Smooth muscle cell (in vitro differentiated cells): ENCODE measurements around the gene BOLL. TPM values are rescaled to one million over a fixed set of nuclear protein-coding genes. Genes with fewer than 3 reads are reported as not detected.
A peak's percentile ranks its signal among the peaks of the same experiment; 100 is the strongest.

Experiments
- DNase-seq: peaks from one replicate; lab custom pipeline; 2025; ENCODE audit not compliant: unreplicated experiment; lab: John Stamatoyannopoulos, UW
- H2AFZ ChIP-seq: fragments of 200-600 bp; sonication (generic); 2 replicates; pipeline ENCODE4 v1.6.0; 2016; ENCODE audit warnings: antibody characterized with exemption, low read depth, mild to moderate bottlenecking
- H3F3A ChIP-seq: fragments of 200-600 bp; sonication (generic); 2 replicates; pipeline ENCODE4 v1.6.0; 2017; ENCODE audit warnings: antibody characterized with exemption, low read depth
- H3K27ac ChIP-seq: fragments of 200-600 bp; sonication (generic); 2 replicates; pipeline ENCODE4 v1.5.1; 2016; ENCODE audit warnings: low read depth, mild to moderate bottlenecking
- H3K27me3 ChIP-seq: fragments of 200-600 bp; sonication (generic); 2 replicates; pipeline ENCODE4 v1.6.1; 2016; ENCODE audit warnings: low read depth, mild to moderate bottlenecking
- H3K36me3 ChIP-seq: fragments of 200-600 bp; sonication (generic); 2 replicates; pipeline ENCODE4 v1.5.1; 2016; ENCODE audit warnings: low read depth
- H3K4me1 ChIP-seq: fragments of 200-600 bp; sonication (generic); 2 replicates; pipeline ENCODE4 v1.5.1; 2016; ENCODE audit warnings: low read depth
- H3K4me2 ChIP-seq: fragments of 200-600 bp; sonication (generic); 2 replicates; pipeline ENCODE4 v1.6.0; 2016; ENCODE audit warnings: mild to moderate bottlenecking
- H3K4me3 ChIP-seq: fragments of 200-600 bp; sonication (generic); 2 replicates; pipeline ENCODE4 v1.5.1; 2016; ENCODE audit warnings: mild to moderate bottlenecking
- H3K79me2 ChIP-seq: fragments of 200-600 bp; sonication (generic); 2 replicates; pipeline ENCODE4 v1.6.0; 2016; ENCODE audit warnings: low read depth, mild to moderate bottlenecking
- H3K9ac ChIP-seq: fragments of 200-600 bp; sonication (generic); 2 replicates; pipeline ENCODE4 v1.6.0; 2016; ENCODE audit warnings: low read depth
- H3K9me3 ChIP-seq: fragments of 200-600 bp; sonication (generic); replicated peaks from 2 replicates; pipeline ENCODE4 v1.5.1; 2016; ENCODE audit warnings: low read depth
- H4K20me1 ChIP-seq: fragments of 200-600 bp; sonication (generic); 2 replicates; pipeline ENCODE4 v1.6.0; 2016; ENCODE audit warnings: low read depth
- CTCF ChIP-seq: fragments of 200-600 bp; sonication (generic); IDR thresholded peaks from 2 replicates; pipeline ENCODE4 v1.5.1; 2017; ENCODE audit warnings: borderline replicate concordance, mild to moderate bottlenecking, antibody characterized with exemption; ENCODE audit not compliant: insufficient read depth, poor library complexity, severe bottlenecking
- WGBS: methylation state at CpG from one replicate; pipeline ENCODE4 v1.1.7; 2016; ENCODE audit warnings: low lambda C conversion rate; 5-methylcytosine and 5-hydroxymethylcytosine counted together
- polyA plus RNA-seq: library from polyadenylated mRNA; unstranded; fragments of >200 nt; fragmentation: Nextera tagmentation; extraction: Ambion mirVana; gene quantifications from 2 replicates; pipeline ENCODE4 v1.2.1, GENCODE V29; 2016
- total RNA-seq: library from RNA; depleted of rRNA; stranded (reverse); fragments of >200 nt; gene quantifications from 2 replicates; pipeline ENCODE4 v1.2.3, GENCODE V29; 2014

BOLL gene
- total and polyA plus RNA-seq, 2 experiments from 2014 or later = not detected

GRCh38 chr2:197803033-197803444, 17.9 kb upstream of the BOLL start:
- H3K27ac ChIP-seq = no peak overlapping the region
- H3K9ac ChIP-seq = no peak overlapping the region
- TF ChIP-seq CTCF = peak; percentile 79
- H2AFZ ChIP-seq = no peak overlapping the region
- H3K4me2 ChIP-seq = no peak overlapping the region
- no peaks in the 10 kb centered on the region for H3K36me3 ChIP-seq
- no peaks in the 10 kb centered on the region for H3K79me2 ChIP-seq
- no peaks in the 10 kb centered on the region for H3K9me3 ChIP-seq
- no peak overlapping the region for H3K4me3 ChIP-seq
- H3K4me1 ChIP-seq = peaks cover 13% of the 10 kb centered on the region
- no peaks in the 10 kb centered on the region for H4K20me1 ChIP-seq
- DNase-seq = no peak
- 20% methylated on average over 2 of the region's 2 CpGs for WGBS
- H3F3A ChIP-seq = no peaks in the 10 kb centered on the region
- H3K27me3 ChIP-seq = peaks cover 20% of the 10 kb centered on the region

- Histone ChIP-seq H3K27ac (no peak overlapping the region), H3K4me1 (peaks cover 13% of the 10 kb centered on the region), H3K27me3 (peaks cover 13% of the 10 kb centered on the region), H3K4me3 (no peak overlapping the region), H4K20me1 (no peaks in the 10 kb centered on the region), H3K9me3 (no peaks in the 10 kb centered on the region), H3K36me3 (no peaks in the 10 kb centered on the region), H3K4me2 (no peak overlapping the region), H3K79me2 (no peaks in the 10 kb centered on the region), H2AFZ (no peak overlapping the region), H3K9ac (no peak overlapping the region), H3F3A (no peaks in the 10 kb centered on the region)
- TF ChIP-seq CTCF = no peak
- no peak for DNase-seq
Measured at GRCh38 chr2:197801033-197801432, 15.9 kb upstream of the BOLL start.

- H3K9ac ChIP-seq = no peak overlapping the region
- no peaks in the 10 kb centered on the region for H3K9me3 ChIP-seq
- H3K4me3 ChIP-seq = no peak overlapping the region
- no peak overlapping the region for H3K4me2 ChIP-seq
- H4K20me1 ChIP-seq = no peaks in the 10 kb centered on the region
- no peaks in the 10 kb centered on the region for H3F3A ChIP-seq
- no peak for DNase-seq
- H3K36me3 ChIP-seq = no peaks in the 10 kb centered on the region
- H3K4me1 ChIP-seq = peaks cover 4% of the 10 kb centered on the region
- no peaks in the 10 kb centered on the region for H3K79me2 ChIP-seq
- no peak for TF ChIP-seq CTCF
- peaks cover 4% of the 10 kb centered on the region for H3K27me3 ChIP-seq
- H3K27ac ChIP-seq = no peak overlapping the region
- 72% methylated on average over 2 of the region's 2 CpGs for WGBS
- H2AFZ ChIP-seq = no peak overlapping the region
Measured at GRCh38 chr2:197800091-197800490, 15.0 kb upstream of the BOLL start.

GRCh38 chr2:197799068-197799467, 13.9 kb upstream of the BOLL start:
- Histone ChIP-seq H4K20me1 (no peaks in the 10 kb centered on the region), H3K79me2 (no peaks in the 10 kb centered on the region), H3K9me3 (no peaks in the 10 kb centered on the region), H3K27me3 (no peaks in the 10 kb centered on the region), H3K4me1 (peaks cover 3% of the 10 kb centered on the region), H3K4me2 (no peak overlapping the region), H2AFZ (no peak overlapping the region), H3K36me3 (no peaks in the 10 kb centered on the region), H3K4me3 (no peak overlapping the region), H3K9ac (no peak overlapping the region), H3K27ac (no peak overlapping the region), H3F3A (no peaks in the 10 kb centered on the region)
- TF ChIP-seq CTCF = no peak
- no peak for DNase-seq
- 65% methylated on average over 3 of the region's 3 CpGs for WGBS
